Glomerular endothelial cell (primary cell): ENCODE measurements around the gene RPTOR. TPM values are rescaled to one million over a fixed set of nuclear protein-coding genes. Genes with fewer than 3 reads are reported as not detected.

Experiments
- DNase-seq: peaks from one replicate; pipeline ENCODE4 v3.0.0-alpha.2; 2011; ENCODE audit warnings: low read depth, low spot score; ENCODE audit errors: extremely low read depth
- total RNA-seq: library from RNA; depleted of rRNA; stranded (reverse); fragments of >200 nt; gene quantifications from 2 replicates; pipeline ENCODE4 v1.2.3, GENCODE V29; 2015

RPTOR gene
- total RNA-seq, 1 donor from 2014 or later, result 37.5 TPM

- no peak for DNase-seq
These were observed 277.5 kb downstream of the RPTOR start for GRCh38 chr17:80822021-80822699.

- no peak for DNase-seq
These were observed 278.2 kb downstream of the RPTOR start for GRCh38 chr17:80822700-80823410.

GRCh38 chr17:80824549-80825470 is 280.2 kb downstream of the RPTOR start:
- no peak for DNase-seq

GRCh38 chr17:80825471-80826345 is 281.1 kb downstream of the RPTOR start:
- no peak for DNase-seq

GRCh38 chr17:80826346-80826954 is 281.8 kb downstream of the RPTOR start:
- DNase-seq, result no peak

GRCh38 chr17:80826955-80827645 is 282.5 kb downstream of the RPTOR start:
- peak; percentile 75 for DNase-seq

- no peak for DNase-seq
These were observed 283.3 kb downstream of the RPTOR start for GRCh38 chr17:80827646-80828643.

GRCh38 chr17:80829166-80829813 is 284.7 kb downstream of the RPTOR start:
- DNase-seq, result no peak

- DNase-seq, result no peak
These were observed 285.6 kb downstream of the RPTOR start for GRCh38 chr17:80830020-80830780.

- DNase-seq, result no peak
These were observed 286.9 kb downstream of the RPTOR start for GRCh38 chr17:80831491-80831890.

- no peak for DNase-seq
These were observed 287.6 kb downstream of the RPTOR start for GRCh38 chr17:80832266-80832676.

- peak; percentile 93 for DNase-seq
These were observed 288.4 kb downstream of the RPTOR start for GRCh38 chr17:80832888-80833583.

GRCh38 chr17:80833952-80834892 is 289.6 kb downstream of the RPTOR start:
- no peak for DNase-seq

GRCh38 chr17:80834893-80835275 is 290.2 kb downstream of the RPTOR start:
- DNase-seq, result no peak
